Stimulated activated CD8-positive, alpha-beta memory T cell treated with anti-CD3 and anti-CD28 coated beads, Interleukin-12 subunit alpha, Interleukin-12 subunit beta, amount 100 ng/mL, for 24 hours (primary cell): ENCODE measurements around the gene PTPN14.

Source experiments
- DNase-seq: peaks from one replicate; pipeline ENCODE4 v3.0.0-alpha.2; 2020; ENCODE audit errors: extremely low read depth

PTPN14 gene

DNA sequence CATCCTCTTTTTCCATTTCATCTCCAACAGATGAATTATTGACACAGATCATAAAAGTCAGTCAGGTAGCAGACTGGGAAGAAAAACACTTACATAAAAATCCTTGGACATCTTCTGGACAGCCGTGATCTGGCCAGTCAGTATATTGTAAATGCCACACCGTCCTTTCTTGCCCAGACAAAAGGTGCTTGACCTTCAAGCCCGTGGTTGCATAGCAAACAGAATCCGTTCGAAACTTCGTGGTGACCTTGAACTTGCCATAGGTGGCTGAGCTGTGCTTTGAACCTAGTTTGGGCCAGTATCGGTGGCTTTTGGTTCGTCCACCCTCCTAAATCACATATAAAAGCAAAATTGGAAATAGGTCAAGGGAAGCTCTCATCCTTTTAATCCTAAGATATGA lies 182.0 kb downstream of the PTPN14 start:
- DNase-seq: no peak

DNA sequence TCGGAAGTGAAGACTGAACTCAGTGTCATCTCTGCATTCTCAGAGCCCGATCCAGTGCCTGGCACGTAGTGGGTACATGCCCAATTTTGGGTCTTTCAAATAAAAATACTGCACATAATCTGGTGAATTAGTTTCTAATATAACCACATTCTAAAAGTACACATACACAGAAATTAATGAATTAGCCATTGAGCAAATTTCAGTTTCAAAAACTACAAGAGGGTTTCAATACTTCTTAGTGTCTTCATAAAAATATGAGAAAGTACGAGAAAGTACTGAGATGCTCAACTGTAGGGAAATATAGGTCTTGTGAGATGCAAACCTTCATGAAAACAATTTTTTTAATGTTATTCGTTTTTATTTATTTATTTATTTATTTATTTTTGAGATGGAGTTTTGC lies 183.6 kb downstream of the PTPN14 start:
- DNase-seq: no peak

DNA sequence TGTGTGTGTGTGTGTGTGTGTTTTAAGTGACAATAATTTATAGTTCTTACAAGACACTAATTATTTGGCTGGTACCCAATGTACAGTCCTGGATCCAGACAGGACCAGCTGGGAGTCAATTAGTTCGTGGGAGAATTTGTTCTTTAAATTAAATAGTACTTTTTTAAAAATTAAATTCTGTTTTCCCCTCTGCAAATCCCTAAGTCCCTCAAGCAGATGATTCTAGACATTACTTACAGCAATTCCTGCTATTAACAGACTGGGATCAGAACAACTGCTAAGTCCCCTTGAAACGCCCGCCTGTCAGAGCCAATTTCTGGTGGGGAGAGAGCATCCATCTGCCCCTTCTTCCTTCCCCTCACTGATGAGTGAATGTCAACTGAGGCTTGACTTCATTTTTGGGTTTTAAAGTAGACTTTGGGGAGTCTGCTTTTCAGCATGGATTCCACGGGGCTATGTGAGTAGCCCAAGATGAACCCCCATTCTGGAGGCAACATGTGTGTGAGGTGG lies 186.6 kb downstream of the PTPN14 start:
- DNase-seq: no peak

DNA sequence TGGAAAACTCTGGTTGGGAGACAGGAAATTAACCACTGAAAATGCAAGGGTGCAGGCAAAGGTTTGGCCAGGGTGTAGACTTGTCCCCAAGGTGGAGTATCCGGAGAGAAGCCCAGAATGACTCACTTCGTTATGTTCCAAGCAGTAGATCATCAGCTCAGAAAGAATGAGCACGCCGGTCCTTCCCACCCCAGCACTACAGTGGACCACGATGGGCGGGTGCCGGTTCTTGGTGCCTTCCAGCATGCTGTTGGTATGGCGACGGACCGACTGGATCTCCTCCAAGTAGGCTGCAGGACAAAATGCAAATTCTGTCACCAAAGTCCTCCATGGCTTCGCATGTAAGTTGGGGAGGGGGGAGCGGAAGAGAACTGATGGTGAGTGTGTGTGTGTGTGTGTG lies 187.0 kb downstream of the PTPN14 start:
- no peak for DNase-seq

DNA sequence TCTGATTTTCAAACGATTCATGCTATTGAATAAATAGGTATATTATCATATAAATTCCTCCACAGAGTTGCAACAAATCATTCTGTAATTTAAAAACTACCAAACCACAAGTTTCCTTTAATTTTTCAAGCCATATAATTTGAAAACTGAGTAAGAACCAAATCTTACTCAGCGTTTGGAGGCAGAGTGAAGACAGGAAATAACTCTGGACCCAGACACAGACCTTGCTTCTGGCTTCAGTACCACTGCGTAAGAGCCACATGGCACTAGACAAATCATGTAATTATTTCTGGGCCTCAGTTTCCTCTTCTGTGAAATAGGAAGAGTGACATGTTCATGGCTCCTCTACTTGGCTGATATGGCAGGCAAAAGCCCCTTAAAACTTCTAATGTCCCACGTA lies 188.0 kb downstream of the PTPN14 start:
- DNase-seq: no peak

DNA sequence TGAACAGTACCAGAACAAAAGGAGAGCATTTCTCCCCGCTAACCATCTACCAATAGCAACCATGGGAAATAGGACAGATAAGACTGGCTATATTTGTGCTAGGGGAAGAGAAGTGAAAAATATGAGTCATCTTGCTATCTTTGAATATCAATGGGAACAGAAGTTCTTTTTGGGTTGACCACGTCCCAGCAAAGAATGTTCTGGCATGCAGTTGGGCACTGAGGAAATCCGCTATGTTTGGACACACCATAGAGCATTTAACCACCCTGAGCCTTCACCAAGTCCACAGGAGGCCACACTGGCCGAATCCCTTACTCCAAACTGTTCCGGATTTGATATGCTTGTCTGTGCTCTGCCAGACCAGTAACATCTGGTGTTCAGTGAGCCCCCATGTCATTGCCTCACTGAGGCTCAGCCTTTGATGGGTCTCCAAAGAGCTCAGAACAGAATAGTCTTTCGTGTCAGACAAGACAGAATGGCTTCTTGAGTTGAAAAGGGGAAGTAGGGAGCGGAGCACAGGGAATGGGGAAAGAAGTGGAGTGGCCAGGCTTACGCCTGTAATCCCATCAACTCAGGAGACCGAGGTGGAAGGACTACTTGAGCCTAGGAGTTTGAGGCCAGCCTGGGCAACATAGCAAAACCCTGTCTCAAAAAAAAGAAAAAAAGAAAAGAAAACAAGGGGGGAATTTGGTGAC lies 189.1 kb downstream of the PTPN14 start:
- no peak for DNase-seq

DNA sequence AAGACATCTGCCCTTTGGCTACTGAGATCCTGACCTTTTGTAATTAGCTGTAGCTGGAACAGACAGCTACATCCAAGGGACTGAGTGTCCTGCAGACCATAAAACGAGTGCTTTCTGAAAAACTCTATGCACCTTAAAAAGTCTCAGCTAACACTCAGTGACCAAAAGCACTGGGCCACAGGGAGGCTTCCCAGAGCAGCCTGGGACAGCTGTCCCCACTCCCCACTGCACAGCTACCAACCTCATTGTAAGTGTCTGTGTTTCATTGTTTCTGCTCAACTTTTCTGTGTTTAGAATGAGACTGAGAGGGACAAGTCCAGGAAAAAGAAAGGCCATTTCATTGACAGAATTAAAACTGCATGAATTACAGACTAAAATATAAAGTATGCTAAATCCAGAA lies 189.8 kb downstream of the PTPN14 start:
- DNase-seq: no peak

DNA sequence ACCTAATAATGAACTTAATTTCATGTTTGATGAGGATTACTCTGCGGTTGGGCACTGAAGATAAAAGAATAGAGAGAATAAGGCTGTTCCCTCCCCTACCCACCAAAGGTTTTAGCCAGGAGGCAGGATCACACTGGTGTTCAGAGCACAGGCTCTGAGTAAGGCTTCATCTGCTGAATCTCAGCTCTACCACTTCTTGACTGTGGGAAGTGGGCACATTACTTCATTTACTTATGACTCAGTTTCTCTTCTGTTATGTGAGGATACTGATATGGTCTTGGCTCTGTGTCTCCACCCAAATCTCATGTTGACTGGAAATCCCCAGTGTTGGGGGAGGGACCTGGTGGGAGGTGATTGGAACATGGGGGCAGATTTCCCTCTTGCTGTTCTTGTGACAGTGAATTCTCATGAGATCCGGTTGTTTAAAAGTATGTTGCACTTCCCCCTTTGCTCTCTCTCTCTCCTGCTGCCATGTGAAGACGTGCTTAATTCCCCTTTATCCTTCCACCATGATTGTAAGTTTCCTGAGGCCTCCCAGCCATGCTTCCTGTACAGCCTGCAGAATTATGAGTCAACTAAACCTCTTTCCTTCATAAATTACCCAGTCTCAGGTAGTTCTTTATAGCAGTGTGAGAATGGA lies 190.8 kb downstream of the PTPN14 start:
- DNase-seq: no peak

DNA sequence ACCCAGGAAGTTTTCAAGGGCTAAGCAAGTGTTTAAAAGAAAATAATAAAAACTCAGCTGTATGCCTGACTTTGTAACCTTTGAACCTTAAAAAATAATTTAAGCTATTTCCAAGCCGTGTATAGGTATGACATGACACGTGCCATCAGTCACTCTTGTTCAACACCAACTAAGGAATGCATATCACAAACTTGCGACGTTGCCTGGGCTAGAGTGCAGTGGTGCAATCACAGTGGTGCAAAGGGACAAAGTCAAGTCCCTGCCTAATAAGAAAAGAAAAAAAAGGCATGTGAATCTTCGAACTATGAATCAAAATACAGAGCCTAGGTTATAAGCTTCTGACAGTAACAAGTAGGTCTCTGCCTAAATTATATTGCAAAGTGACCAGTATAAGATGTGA lies 191.3 kb downstream of the PTPN14 start:
- DNase-seq: no peak

DNA sequence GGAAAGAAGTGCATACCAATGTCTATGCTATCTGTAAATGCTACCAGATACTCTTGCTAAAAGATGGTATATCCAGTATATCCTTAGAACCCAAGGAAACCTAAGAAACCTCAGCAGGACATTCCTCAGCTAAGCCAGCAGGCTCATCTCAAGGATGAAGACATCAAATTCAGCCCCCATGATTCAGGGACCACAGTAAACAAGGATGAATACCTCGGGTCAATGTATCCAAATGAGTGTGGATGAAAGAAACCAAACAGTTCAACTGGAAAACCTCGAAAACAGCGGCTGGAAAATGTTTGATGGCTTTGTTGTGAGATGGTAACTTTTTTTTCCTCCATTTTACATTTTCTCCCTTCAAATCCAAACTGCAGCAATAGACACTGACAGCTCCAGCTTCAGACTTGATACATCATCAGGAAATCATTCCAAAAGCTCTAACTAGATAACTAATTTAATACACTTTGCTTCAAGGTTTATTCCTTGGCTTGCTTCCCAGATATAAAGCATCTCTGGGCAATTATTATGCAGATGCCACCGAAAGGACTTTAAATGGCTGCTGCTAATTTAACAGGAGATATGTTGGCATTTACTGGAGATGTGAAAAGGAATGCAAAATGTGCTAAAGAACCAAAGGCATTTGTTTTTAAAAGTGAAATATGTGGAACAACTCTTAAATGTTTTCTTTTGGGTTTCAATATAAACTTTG lies 196.8 kb downstream of the PTPN14 start:
- no peak for DNase-seq

DNA sequence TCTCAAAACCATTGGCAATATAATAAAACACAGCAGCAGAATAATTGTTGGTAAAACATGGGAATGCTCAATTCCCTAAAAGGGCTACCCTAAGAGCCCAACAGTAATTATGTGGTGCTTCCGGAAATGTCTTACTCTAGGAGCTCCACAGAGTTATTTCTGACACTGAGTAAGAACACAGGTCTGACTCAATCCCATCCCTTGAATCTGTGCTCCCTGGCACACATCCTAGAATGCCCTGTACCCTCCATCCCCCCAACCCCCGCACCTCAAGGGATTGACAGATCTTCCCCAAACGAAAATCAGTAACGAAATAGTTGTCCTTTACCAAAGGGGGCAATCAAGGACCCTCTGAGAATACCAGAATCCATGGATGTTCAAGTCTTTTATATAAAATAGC lies 198.6 kb downstream of the PTPN14 start:
- DNase-seq: no peak

DNA sequence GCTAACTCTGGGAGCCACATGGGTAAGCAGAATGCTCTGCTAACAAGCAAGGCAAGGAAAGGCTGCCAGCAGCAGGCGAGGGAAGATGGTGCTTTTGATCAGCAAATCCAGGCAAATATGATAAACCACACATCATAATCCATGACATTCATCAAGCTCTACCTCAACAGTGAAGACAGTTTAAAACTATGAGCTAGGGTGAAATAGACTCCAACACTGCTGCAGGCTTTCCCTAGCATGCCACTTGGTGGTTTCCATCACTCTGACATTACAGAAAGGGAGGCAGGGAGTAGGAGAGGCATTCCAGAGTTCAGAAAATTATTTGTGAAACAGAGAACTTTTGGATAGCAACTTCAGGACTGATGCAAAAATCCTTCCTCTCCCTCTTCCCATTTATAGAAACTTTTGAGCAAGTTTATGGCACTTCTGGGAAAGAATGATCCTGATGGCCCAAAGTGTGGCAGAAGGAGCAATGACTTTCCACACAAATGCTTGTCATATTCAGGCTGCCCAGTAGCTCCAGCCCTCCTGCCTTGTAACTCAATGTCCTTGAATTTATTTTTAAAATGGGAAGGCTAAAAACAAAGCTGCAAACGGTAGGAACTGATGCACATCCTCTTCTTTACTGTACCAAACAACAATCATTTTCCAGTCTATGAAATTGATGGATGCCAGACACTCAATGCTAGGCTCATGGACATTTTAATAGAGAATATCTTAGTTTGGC lies 199.7 kb downstream of the PTPN14 start:
- DNase-seq: no peak

DNA sequence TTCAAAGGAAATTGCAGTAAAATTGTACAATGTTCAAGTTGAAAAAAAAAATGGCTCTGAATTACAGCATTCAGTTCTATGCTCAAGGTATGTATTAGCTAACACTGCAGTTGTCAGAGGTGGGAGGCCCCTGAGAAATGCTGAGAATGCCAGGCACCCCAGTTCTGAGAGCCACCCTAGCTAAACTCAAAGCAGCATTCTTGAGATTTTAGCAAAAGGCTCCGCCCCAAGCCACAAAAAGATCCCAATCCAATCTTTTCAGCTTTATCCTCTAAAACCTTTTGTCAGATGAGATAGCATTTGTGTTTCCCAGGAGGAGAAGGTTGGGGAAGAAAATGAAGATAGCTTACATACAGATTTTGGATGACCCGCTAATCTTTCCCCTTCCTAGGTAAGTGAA lies 201.6 kb downstream of the PTPN14 start:
- DNase-seq: no peak

DNA sequence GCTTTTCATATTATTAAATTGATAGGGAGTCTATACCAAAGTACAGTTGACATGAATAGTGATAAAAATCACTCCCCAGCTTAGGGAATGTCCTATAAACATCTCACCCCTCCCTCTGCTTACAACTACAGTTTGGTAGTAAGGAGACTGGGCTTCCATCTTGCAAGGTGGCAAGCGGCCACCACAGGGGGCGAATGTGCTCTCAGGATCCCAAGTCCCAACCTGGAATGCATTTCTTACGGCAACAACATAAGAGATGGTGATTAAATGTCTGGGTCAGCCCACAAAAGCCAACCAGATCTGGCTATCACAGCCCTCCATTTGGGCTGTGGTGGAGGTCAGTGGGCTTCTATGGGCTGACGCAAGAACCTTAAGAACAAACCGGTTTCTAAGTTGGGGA lies 202.4 kb downstream of the PTPN14 start:
- no peak for DNase-seq

DNA sequence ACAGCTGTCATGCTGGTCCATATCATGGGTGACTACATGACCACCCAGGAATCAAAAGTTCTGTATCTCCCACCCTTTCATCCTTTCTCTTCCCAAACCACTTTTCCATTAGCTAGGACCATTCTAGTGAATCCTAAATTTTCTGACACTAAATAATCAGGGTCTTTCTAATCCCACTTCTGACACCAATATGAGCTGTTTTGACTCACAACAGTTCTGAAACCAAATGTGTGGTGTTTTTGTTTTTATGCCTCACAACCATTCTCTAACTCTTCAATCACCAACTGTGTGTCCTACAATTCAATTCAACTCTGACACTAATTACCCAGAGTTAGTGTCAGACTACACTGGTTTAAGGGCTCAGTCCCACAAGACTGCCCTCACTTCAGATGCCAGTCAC lies 206.5 kb downstream of the PTPN14 start:
- DNase-seq: no peak

DNA sequence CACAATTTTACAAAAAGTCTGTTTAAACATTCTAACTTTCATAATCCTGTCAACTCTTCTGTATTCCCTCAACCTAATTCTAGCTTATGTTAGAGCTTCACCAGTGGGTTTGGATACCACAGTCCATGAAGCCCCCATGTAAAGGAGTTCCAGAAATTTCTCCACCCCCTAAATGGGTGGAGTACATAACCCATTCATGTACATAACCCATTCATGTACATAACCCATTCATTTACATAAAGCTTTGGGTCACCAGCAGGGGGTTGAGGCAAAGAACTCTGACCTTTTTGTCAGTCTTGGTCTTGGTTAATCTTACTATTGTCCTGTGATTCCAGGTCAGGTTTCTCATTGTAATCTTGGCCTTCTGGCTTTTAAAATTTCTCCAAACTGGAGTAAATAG lies 208.9 kb downstream of the PTPN14 start:
- DNase-seq: no peak

DNA sequence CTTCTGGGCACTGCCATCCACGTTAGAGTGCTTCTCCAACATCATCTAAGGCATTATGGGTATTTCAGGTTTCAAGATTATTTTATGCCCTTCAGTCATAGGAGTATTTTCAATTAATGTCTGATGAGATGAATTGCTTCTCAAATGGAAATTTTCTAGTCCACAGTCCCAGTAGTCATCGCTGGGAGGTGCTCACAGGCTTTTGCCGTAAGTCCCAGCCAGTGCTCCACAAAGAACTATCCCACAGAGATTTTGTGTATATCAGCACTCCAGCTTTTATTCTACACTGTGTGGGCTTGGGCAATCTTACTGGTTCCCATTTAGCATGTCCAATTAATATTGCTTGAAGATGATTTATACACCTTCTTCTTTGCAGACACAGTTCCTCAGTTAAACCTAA lies 209.5 kb downstream of the PTPN14 start:
- no peak for DNase-seq

DNA sequence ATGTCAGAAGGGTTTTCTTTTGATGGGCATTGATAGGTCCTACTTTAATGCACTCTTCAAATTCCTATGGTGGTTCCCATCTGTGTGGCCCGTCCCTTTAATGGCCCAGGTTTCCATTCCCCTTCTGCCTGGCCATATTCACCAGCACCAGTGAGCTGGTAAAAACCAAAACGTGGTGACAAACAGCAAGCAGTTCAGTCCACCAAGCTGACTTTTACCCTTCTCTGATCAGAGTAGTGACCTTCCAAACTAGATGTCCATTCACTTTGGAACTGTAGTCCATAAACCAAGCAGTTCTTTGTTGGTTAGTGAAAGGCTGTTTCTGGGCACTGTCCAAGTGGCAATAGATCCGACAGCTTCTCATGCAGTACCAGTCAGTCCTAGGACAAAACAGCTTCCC lies 209.9 kb downstream of the PTPN14 start:
- no peak for DNase-seq

DNA sequence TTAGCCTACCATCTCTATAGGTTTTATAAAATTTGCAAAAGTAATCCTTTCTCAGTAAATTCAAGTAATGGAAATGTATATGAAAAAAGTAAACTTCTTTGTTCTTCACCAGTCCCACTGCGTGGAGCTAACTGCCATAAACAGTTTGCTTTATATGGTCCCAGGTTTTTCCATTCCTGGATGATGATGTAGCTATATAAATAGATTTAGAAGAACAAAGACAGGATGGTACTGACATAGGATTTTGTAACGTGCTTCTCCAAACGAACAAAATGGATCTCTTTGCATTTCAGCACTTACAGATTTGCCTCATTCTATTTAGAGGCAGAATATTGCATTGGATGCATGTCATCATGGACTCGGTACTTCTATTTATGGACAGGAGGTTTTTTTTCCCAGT lies 213.2 kb downstream of the PTPN14 start:
- no peak for DNase-seq

DNA sequence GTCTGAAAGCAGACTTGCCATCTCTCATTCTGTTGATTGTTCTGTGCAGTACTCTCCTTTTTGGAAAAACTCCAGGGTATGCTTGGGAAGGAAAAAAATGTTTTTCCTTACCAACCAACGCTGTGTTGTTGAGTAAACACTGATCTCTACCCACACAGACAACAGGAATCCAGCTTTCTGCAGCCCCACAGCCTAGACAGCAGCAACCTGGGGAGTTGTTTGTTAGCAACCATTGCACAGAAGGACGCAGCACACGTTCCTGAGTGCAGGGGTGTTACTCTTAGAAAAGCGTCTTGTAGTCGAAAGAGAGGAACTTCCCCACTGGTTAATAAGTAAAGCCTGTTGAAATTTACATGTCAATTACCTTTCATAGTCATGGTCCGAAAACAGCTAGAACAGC lies 213.9 kb downstream of the PTPN14 start:
- DNase-seq: no peak

DNA sequence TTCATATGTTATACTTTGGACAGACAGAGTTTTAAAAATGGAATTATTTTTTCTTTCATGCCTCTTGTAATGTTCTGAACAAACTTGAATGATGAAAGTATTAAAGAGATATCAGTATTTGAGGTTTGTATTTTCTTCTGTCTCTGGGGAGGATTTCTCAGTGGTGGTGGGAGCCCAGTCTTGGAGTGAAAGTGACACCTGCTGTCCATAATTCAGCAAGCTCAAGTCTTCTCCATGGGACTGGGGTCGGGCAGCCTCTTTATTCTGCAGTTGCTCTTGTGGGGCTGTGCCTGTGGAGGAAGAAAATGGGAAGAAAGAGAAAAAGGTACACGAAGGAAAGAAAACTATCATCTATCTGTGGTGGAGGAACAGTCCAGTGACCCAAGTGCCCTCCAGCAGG lies 214.4 kb downstream of the PTPN14 start:
- DNase-seq: no peak

DNA sequence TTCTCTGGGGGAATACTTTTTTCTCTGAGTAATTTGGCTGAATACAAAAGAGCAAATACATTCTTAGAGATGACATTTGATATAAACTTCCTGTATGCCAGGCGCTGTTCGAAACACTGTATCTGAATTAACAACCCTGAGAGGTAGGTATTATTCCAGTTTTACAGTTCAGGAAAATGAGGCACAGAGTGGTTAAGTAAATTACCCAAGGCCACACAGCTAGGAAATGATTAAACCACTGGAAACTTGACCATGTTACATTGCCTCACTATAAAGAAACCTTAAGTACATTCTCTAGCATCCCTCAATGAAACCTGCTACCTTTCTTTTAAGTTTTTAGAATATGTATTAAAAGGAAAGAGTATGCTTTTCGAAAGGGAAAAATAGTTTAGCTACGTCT lies 215.8 kb downstream of the PTPN14 start:
- DNase-seq: no peak
